NCI-H187 treated with DMSO at 0.1 percent for 48 hours (cell line): ENCODE results near the gene DMKN.
"Not testable (repeated sequence)": the region's sequence is repeated elsewhere in the genome, so short reads cannot be mapped to it uniquely, and the experiment has no call there.

ENCODE experiments used
- DNase-seq: peaks from one replicate; lab custom pipeline; 2025; lab: John Stamatoyannopoulos, UW

The DMKN gene

DNA sequence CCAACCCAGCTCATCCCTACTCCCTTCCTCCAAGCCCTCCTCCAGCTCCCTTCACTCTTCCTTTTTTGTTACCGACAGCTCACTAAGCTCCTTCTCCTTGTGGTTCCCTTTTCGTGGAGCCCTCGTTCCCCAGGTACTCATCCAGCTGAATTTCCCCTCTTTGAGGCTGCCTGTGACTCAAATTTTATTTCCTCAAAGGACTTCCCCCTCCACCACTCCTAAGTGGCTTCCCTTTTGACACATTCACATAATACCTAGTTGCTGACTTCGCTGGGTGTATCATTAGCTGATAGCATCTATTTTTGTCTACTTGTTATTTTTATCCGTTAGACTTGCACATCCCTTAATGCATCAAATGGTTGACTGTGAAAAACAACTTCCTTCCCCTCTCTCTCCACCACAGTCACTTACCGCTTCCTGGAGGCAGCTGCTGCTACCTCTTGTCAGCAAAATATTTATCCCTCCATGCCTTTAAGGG, 50.9 kb downstream of the DMKN start:
- DNase-seq: no peak

DNA sequence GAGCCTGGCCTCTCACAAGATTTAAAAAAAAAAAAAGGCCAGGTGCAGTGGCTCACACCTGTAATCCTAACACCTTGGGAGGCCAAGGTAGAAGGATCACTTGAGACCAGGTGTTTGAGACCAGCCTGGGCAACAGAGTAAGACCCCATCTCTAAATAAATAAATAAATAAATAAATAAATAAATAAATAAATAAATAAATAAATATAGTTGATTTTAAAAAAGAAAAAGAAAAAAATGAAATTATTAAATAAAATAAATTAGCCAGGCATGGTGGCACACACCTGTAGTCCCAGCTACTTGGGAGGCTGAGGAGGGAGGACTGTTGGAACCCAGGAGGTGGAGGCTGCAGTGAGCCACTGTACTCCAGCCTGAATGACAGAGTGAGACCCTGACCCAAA, 51.7 kb downstream of the DMKN start:
- DNase-seq: not testable (repeated sequence)

DNA sequence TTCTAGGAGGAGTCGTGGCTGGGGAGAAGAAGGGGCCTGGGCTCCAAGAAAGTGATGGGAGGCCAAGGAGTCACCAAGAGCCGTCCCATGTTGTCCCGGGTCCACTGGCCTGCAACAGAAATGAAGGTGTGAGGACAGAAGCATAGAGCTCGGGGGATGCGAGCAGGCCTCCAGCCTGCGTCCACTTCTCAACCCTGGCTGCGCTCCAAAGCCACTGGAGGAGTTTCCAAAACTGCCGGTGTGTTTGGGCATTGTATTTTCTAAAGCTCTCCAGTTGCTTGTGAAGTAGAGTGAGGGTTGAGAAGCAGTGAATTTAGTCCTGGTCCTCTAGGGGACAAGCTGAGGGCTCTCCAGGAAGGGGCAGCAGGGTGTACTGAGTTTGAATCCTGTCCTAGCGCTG, 52.4 kb downstream of the DMKN start:
- DNase-seq: no peak

DNA sequence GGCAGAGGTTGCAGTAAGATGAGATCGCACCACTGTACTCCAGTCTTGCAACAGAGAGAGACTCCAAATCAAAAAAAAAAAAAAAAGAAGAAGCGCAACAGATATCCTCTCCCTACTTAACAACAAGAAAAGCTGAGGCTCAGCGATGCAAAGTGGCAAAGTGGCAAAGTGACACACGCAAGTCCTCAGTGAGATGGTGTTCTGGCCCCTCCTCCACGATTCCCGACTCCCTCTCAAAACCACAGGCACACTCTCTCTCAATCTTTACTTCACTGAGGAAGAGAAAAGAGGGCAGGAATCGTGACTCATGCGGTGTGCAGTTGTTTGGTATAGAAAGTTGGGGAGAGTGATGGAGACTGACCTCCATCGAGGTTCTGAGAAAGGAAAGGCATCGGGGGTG, 52.8 kb downstream of the DMKN start:
- DNase-seq: no peak

DNA sequence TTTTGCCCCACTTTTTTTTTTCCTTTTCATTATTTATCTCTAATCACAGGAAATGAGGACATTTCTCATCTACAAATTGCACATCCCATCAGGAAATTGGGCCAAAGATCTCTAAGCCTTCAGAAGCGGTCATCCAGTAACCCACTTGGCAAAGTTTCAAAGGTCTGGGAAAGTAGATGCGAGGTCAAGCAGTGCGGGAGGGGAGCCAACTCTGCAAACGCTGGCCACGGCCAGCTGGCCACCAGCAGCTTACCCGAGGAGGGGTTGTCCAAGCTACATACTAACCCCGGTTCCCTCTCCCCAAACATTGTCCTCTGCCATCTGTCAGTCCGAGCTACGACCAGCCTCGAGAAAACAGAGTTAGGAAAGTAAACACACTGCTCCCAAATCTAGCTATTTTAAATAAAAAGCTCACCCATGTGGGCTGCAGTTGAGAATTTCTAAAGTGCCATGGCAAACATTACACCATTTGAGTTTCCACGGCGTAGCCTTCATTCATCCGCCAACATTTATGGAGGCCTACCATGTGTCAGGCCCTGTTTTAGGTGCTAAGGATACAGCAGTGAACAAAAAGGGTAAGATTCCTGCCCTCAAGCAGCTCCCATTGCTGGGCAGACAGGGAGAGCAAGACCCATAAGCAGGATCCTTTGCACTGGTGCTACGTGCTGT, 53.9 kb downstream of the DMKN start:
- DNase-seq: no peak

DNA sequence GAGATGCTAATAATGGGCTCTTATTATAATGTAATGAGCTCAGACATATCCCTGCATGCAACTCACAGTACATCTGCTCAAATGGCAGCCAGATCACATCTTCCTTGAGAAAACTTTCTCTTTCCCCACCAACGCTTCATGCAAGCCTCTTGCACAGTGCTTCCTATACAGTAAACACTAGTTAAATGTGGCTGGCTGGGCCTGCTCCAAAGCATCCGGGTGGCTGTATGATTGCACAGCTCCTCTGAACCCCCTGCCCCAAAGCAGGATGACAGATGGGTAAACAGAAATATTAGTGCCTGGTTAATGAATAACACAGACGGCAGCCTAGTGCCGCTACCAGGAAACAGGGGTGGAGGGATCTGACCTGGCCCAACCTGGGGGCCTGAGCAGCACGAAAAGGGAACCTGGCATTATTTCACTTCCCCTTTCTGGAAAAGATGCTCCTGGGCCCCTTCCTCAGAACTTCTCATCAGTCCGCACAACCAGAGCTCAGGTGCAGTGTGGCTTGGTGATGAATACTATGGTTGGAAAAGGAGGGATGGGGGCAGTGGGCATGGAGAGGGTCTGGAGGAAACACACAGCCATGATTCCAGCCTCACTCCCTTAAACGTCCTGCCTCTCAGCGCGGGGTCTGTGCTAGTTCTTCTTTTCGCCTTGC, 54.6 kb downstream of the DMKN start:
- no peak for DNase-seq

DNA sequence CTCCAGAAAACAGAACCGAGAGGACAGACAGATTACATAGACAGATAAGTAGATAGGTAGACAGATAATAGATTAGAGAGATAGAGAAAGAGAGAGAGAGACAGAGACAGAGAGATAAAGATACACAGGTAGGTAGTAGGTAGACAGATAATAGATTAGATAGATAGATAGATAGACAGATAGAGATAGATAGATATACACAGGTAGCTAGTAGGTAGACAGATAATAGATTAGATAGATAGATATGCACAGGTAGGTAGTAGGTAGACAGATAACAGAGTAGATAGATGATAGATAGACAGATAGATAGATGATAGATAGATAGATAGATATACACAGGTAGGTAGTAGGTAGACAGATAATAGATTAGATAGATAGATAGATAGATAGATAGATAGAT, 55.3 kb downstream of the DMKN start:
- DNase-seq: no peak

DNA sequence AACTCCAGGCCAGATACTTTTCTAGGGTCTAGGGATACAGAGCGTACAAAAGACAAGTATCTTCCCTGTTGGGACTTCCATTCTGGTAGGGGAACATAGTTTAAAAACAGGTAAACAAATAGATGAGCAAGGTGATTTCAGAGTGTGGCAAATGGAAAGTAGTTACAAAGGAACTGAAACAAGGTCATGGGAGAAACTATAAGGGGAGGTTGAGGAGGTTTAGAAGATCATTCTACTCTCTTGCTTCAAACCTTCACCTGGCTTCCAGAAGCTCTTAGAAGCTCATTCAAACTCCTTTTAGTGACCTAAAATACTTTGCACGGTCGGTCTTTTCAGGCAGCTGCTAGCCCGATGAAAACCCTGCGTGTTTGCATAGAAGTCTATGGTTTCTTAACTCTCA, 56.3 kb downstream of the DMKN start:
- DNase-seq: no peak

DNA sequence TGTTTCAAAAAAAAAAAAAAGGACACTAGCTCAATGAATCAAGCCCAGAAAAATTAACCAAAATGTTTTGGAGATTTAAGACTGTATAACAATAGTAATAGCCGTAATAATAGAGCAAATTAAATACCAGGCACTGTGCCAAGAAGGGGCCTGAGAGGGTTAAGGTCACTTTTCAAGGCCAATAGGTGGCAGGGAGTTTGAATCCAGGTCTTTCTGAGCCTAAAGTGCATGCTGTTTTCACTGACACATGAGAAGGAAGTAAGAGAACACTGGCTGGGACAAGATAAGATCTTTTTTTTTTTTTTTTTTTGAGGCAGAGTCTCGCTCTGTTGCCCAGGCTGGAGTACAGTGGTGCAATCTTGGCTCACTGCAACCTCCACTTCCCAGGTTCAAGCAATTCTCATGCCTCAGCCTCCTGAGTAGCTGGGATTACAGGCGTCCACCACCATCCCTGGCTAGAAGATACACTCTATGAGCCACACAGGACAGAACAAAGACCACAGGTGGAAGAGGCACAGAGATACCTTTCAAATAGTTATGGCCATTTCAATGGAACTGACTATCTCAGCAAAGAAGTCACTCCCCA, 57.7 kb downstream of the DMKN start:
- DNase-seq: no peak

DNA sequence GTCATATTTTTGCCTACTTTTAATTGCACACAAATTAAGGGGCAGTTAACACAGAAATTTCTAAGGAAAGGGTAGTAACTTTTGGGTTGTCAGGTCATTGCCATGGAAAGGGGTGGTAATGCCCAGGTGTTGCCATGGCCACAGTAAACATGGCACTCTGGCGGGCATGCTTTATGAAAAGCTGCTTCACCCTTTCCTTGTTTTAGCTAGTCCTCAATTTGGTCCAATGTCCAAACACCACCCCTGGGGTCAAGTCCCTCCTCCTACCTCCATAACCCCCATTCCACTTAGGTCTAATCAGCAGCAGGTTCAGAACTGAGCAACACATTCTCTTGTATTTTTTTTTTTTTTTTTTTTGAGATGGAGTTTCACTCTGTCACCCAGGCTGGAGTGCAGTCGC, 58.8 kb downstream of the DMKN start:
- no peak for DNase-seq

DNA sequence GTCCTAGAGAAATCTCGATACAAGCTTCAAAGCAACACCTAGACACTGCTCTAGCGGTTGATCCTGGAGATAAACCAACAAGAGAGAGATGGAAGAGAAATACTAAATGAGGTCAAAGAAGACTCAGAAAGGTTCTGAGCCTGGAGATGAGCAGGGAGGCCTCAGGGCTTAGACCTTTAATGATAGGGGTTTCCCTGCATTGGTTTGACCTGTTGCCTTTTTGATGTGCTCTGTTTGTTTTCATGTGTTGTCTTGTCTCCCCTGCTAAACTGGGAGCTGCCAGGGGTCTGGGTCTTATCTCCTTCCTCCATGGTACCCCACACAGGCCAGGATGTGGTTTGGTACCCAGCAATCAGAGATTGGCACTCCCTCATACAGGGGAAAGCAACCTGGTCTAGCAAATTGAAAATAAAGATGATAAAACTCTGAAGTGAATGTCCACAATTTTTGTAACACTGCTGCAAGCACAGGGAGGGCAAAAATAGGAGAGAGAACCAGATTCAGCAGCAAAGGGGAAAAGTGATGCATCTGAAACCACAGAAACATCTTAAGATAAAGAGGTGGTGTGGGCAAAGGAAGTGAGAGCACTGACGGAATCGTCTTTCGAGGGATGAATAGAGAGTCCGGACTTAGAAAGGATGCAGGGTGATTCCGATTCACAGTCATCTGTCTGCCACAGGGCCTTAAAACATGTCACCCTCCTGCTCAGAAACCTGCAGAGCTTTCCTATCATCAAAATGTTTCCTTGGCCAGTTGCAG, 61.9 kb downstream of the DMKN start:
- DNase-seq: no peak

DNA sequence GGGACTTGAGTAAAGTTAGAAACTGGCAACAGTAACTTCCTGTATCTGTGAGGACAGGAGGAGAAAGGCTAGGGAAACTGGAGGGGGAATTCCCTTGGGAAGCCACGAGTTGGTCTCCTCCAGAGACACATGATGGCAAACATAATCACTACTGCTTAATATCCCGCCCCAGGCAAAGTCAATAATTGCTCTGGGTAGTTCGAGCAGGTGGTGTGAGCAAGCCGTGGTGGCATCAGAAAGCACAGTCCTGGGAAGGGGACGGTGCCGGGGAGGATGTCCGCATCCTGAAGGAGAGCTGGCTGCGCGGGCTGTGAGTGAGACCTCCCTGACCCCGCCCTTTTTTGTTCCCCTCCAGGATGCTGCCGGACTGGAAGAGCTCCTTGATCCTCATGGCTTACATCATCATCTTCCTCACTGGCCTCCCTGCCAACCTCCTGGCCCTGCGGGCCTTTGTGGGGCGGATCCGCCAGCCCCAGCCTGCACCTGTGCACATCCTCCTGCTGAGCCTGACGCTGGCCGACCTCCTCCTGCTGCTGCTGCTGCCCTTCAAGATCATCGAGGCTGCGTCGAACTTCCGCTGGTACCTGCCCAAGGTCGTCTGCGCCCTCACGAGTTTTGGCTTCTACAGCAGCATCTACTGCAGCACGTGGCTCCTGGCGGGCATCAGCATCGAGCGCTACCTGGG, 63.9 kb downstream of the DMKN start:
- no peak for DNase-seq

DNA sequence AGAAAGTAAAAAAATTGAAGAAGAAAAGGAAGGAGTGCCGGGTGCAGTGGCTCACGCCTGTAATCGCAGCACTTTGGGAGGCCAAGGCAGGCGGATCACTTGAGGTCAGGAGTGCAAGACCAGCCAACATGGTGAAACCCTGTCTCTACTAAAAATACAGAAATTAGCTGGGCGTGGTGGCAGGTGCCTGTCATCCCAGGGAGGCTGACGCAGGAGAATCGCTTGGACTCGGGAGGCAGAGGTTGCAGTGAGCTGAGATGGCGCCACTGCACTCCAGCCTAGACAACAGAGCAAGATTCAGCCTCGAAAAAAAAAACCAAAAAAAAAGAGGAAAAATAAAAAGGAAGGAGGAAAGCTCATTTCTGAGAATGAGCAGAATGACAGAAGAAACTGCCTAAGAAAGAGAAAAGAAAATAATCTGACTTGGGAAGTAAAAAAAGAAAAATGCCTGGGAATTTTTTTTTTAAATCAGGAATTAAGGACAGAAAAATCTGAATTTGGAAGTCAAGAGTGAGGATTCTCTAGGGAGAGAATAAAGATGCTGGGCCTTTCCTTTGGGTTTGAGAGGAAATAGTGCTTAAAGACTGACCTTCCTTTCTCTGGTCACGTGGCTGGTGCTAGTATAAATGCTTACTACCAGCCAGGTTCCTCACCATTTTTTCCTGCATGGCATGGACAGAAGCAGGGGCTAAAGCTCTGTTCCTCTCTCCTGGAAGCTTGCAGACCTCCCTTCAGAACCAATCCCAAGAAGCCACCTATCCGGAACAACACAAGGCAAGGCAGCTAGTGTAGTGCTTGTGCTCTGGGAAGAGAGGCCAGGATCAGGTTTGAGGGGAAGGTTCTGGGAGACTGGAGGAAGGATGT, 65.6 kb downstream of the DMKN start, which contains the start of gene FFAR2:
Gene FFAR2 (plus strand): TSS at position 652 of the 864 bp plus-strand sequence. CDS start 1,458 bp downstream, outside the sequence.
- DNase-seq: no peak
